HEK293 (cell line): ENCODE measurements around the gene NOXO1.
A peak's percentile ranks its signal among the peaks of the same experiment; 100 is the strongest.

ENCODE experiments used
- CTCF ChIA-PET: fragments of 350-600 bp; formaldehyde crosslinking; extraction: SDS; loops from one replicate; lab custom pipeline; 2021; ENCODE audit warnings: antibody characterized with exemption; lab: Yijun Ruan, JAX
- POLR2A ChIA-PET: fragments of 300-600 bp; formaldehyde crosslinking; extraction: SDS; loops from one replicate; lab custom pipeline; 2020; ENCODE audit warnings: antibody characterized with exemption, inconsistent platforms; lab: Yijun Ruan, JAX
- H3K27ac ChIP-seq: fragments of 200-500 bp; sonication (Bioruptor generic); 2 replicates; pipeline ENCODE4 v1.5.1; 2014; ENCODE audit warnings: low read depth, low read length, control low read depth, inconsistent platforms; ENCODE audit errors: extremely low read depth
- H3K36me3 ChIP-seq, 2 experiments: fragments of 200-500 bp in 1 of 2; sonication (Bioruptor generic) in 1 of 2; 1 replicate in 1 of 2; 2 replicates in 1 of 2; pipeline ENCODE4 v1.5.1; 2014 to 2017; ENCODE audit warnings: inconsistent platforms in 2 of 2, low read length in 2 of 2; ENCODE audit not compliant: control insufficient read depth in 2 of 2, insufficient read depth in 1 of 2
- H3K4me1 ChIP-seq: fragments of 200-500 bp; sonication (Bioruptor generic); 2 replicates; pipeline ENCODE4 v1.5.1; 2014; ENCODE audit warnings: mild to moderate bottlenecking, low read length, inconsistent platforms; ENCODE audit not compliant: control insufficient read depth, insufficient read depth
- H3K4me3 ChIP-seq: 2 replicates; pipeline ENCODE4 v1.5.1; 2011; ENCODE audit warnings: low read depth, mild to moderate bottlenecking, control low read depth, low read length, moderate library complexity
- H3K9me3 ChIP-seq: fragments of 200-500 bp; sonication (Bioruptor generic); 2 replicates; pipeline ENCODE4 v1.5.1; 2014; ENCODE audit warnings: low read depth, low read length, inconsistent platforms; ENCODE audit not compliant: control insufficient read depth, insufficient read depth
- BCL11B ChIP-seq: fragments of 450-650 bp; formaldehyde crosslinking; IDR thresholded peaks from 2 replicates; pipeline ENCODE4 v1.5.1; 2016; ENCODE audit warnings: low read depth, missing biosample characterization, missing genetic modification characterization
- EGR2 ChIP-seq: fragments of 450-650 bp; formaldehyde crosslinking; IDR thresholded peaks from 2 replicates; pipeline ENCODE4 v1.5.1; 2016; ENCODE audit warnings: low read depth, missing biosample characterization, missing genetic modification characterization
- IKZF3 ChIP-seq: fragments of 450-650 bp; IDR thresholded peaks from 2 replicates; pipeline ENCODE4 v1.5.0; 2018; ENCODE audit warnings: missing biosample characterization, mild to moderate bottlenecking, missing genetic modification characterization, moderate library complexity
- KLF8 ChIP-seq: fragments of 450-650 bp; formaldehyde crosslinking; IDR thresholded peaks from 2 replicates; pipeline ENCODE4 v1.5.1; 2016; ENCODE audit warnings: missing biosample characterization, missing genetic modification characterization
- SCRT1 ChIP-seq: fragments of 450-650 bp; formaldehyde crosslinking; IDR thresholded peaks from 2 replicates; pipeline ENCODE4 v1.5.1; 2016; ENCODE audit warnings: missing biosample characterization, missing genetic modification characterization, borderline replicate concordance
- SCRT2 ChIP-seq: fragments of 450-650 bp; formaldehyde crosslinking; IDR thresholded peaks from 2 replicates; pipeline ENCODE4 v1.5.1; 2016; ENCODE audit warnings: missing biosample characterization, missing genetic modification characterization
- SP2 ChIP-seq: fragments of 450-650 bp; formaldehyde crosslinking; IDR thresholded peaks from 2 replicates; pipeline ENCODE4 v1.5.1; 2016; ENCODE audit warnings: missing biosample characterization, missing genetic modification characterization
- SP3 ChIP-seq: fragments of 450-650 bp; formaldehyde crosslinking; IDR thresholded peaks from 2 replicates; pipeline ENCODE4 v1.5.1; 2016; ENCODE audit warnings: missing biosample characterization, missing genetic modification characterization
- ZBTB17 ChIP-seq: fragments of 450-650 bp; formaldehyde crosslinking; IDR thresholded peaks from 2 replicates; pipeline ENCODE4 v1.5.1; 2016; ENCODE audit warnings: missing biosample characterization, missing genetic modification characterization
- ZEB2 ChIP-seq: fragments of 450-650 bp; formaldehyde crosslinking; IDR thresholded peaks from 2 replicates; pipeline ENCODE4 v1.5.1; 2016; ENCODE audit warnings: missing biosample characterization, missing genetic modification characterization
- ZFHX2 ChIP-seq: fragments of 450-650 bp; formaldehyde crosslinking; conservative IDR thresholded peaks from 2 replicates; pipeline ENCODE4 v1.5.1; 2016; ENCODE audit warnings: missing biosample characterization, missing genetic modification characterization
- ZFP37 ChIP-seq: fragments of 450-650 bp; formaldehyde crosslinking; IDR thresholded peaks from 2 replicates; pipeline ENCODE4 v1.5.1; 2016; ENCODE audit warnings: missing biosample characterization, missing genetic modification characterization
- ZNF114 ChIP-seq: fragments of 450-650 bp; formaldehyde crosslinking; IDR thresholded peaks from 2 replicates; pipeline ENCODE4 v1.5.0; 2017; ENCODE audit warnings: missing biosample characterization, missing genetic modification characterization
- ZNF202 ChIP-seq: fragments of 450-650 bp; formaldehyde crosslinking; IDR thresholded peaks from 2 replicates; pipeline ENCODE4 v1.5.1; 2016; ENCODE audit warnings: missing biosample characterization, missing genetic modification characterization, borderline replicate concordance
- ZNF223 ChIP-seq: fragments of 450-650 bp; formaldehyde crosslinking; IDR thresholded peaks from 2 replicates; pipeline ENCODE4 v1.5.1; 2016; ENCODE audit warnings: missing biosample characterization, missing genetic modification characterization
- ZNF23 ChIP-seq: fragments of 450-650 bp; formaldehyde crosslinking; IDR thresholded peaks from 2 replicates; pipeline ENCODE4 v1.5.1; 2016; ENCODE audit warnings: missing biosample characterization, missing genetic modification characterization, borderline replicate concordance
- ZNF549 ChIP-seq: fragments of 450-650 bp; IDR thresholded peaks from 2 replicates; pipeline ENCODE4 v1.5.1; 2018; ENCODE audit warnings: missing biosample characterization, missing genetic modification characterization, mild to moderate bottlenecking, inconsistent platforms, moderate library complexity
- ZNF571 ChIP-seq: fragments of 450-650 bp; formaldehyde crosslinking; IDR thresholded peaks from 2 replicates; pipeline ENCODE4 v1.5.0; 2017; ENCODE audit warnings: missing biosample characterization, missing genetic modification characterization
- ZNF610 ChIP-seq: fragments of 450-650 bp; formaldehyde crosslinking; IDR thresholded peaks from 2 replicates; pipeline ENCODE4 v1.5.1; 2016; ENCODE audit warnings: missing biosample characterization, missing genetic modification characterization, borderline replicate concordance
- ZNF660 ChIP-seq: fragments of 450-650 bp; IDR thresholded peaks from 2 replicates; pipeline ENCODE4 v1.5.1; 2018; ENCODE audit warnings: missing biosample characterization, mild to moderate bottlenecking, missing genetic modification characterization
- ZNF747 ChIP-seq: fragments of 450-650 bp; formaldehyde crosslinking; IDR thresholded peaks from 2 replicates; pipeline ENCODE4 v1.5.1; 2016; ENCODE audit warnings: missing biosample characterization, missing genetic modification characterization
- ZNF777 ChIP-seq: fragments of 450-650 bp; formaldehyde crosslinking; IDR thresholded peaks from 2 replicates; pipeline ENCODE4 v1.5.1; 2017; ENCODE audit warnings: missing biosample characterization, missing genetic modification characterization, borderline replicate concordance
- ZNF830 ChIP-seq: fragments of 450-650 bp; IDR thresholded peaks from 2 replicates; pipeline ENCODE4 v1.5.0; 2018; ENCODE audit warnings: missing biosample characterization, missing genetic modification characterization, low read depth, mild to moderate bottlenecking, moderate library complexity
- ZSCAN16 ChIP-seq: fragments of 450-650 bp; formaldehyde crosslinking; IDR thresholded peaks from 2 replicates; pipeline ENCODE4 v1.5.1; 2016; ENCODE audit warnings: missing biosample characterization, missing genetic modification characterization
- TF ChIP-seq, protein P1 (sequence below): fragments of 450-650 bp; formaldehyde crosslinking; IDR thresholded peaks from 2 replicates; pipeline ENCODE4 v1.5.1; 2016; ENCODE audit warnings: missing biosample characterization, missing genetic modification characterization
- TF ChIP-seq, protein P2 (sequence below): fragments of 450-650 bp; formaldehyde crosslinking; IDR thresholded peaks from 2 replicates; pipeline ENCODE4 v1.5.1; 2016; ENCODE audit warnings: missing biosample characterization, missing genetic modification characterization
- TF ChIP-seq, protein P3 (sequence below): fragments of 450-650 bp; formaldehyde crosslinking; IDR thresholded peaks from 2 replicates; pipeline ENCODE4 v1.5.1; 2016; ENCODE audit warnings: missing biosample characterization, missing genetic modification characterization
- TF ChIP-seq, protein P4 (sequence below): fragments of 450-650 bp; formaldehyde crosslinking; IDR thresholded peaks from 2 replicates; pipeline ENCODE4 v1.5.1; 2016; ENCODE audit warnings: missing biosample characterization, missing genetic modification characterization

The NOXO1 gene

DNA sequence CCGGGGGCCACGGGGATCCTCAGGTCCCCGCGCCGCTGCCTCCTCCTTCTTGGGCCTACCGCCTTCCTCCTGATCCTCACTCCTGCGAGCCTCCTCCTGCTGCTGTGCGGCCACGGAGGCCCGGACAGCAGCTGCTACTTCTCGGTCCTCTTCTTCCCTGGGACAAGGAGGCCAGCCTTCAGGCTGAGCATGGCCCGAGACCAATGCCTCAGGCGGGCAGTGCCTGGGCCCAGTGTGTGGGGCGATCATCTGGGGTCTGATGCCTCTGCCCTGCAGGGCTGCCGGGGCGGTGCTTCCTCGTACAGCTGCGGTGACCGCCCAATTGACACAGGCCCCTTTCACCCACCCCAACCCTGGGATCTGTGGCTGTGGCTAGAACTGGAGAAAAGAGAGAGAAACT lies 19.8 kb upstream of the NOXO1 start:
- H3K9me3 ChIP-seq = no peaks in the 10 kb centered on the region
- H3K4me1 ChIP-seq = peaks cover 7% of the 10 kb centered on the region; the same call in 1 of the 2 replicates
- no peak overlapping the region for H3K27ac ChIP-seq
- peaks cover 0 to 81% of the 10 kb centered on the region in 2 experiments; a peak in 2 of 3 replicates for H3K36me3 ChIP-seq
- no peak overlapping the region for H3K4me3 ChIP-seq
- TF ChIP-seq ZFP37 (tag by site-specific recombination) (no peak), ZNF610 (tag by site-specific recombination) (no peak), ZNF549 (tag by site-specific recombination) (no peak), ZNF747 (no peak), SP2 (tag by site-specific recombination) (no peak), ZNF830 (tag by site-specific recombination) (no peak), ZNF202 (tag by site-specific recombination) (no peak), ZEB2 (no peak), ZNF23 (tag by site-specific recombination) (no peak), ZNF777 (tag by site-specific recombination) (no peak), IKZF3 (no peak), KLF8 (tag by site-specific recombination) (no peak), ZNF571 (tag by site-specific recombination) (no peak), BCL11B (tag by site-specific recombination) (no peak), ZNF660 (tag by site-specific recombination) (no peak), ZNF114 (tag by site-specific recombination) (no peak), SCRT2 (tag by site-specific recombination) (no peak), ZSCAN16 (tag by site-specific recombination) (no peak)
- TF ChIP-seq, protein P1, sequence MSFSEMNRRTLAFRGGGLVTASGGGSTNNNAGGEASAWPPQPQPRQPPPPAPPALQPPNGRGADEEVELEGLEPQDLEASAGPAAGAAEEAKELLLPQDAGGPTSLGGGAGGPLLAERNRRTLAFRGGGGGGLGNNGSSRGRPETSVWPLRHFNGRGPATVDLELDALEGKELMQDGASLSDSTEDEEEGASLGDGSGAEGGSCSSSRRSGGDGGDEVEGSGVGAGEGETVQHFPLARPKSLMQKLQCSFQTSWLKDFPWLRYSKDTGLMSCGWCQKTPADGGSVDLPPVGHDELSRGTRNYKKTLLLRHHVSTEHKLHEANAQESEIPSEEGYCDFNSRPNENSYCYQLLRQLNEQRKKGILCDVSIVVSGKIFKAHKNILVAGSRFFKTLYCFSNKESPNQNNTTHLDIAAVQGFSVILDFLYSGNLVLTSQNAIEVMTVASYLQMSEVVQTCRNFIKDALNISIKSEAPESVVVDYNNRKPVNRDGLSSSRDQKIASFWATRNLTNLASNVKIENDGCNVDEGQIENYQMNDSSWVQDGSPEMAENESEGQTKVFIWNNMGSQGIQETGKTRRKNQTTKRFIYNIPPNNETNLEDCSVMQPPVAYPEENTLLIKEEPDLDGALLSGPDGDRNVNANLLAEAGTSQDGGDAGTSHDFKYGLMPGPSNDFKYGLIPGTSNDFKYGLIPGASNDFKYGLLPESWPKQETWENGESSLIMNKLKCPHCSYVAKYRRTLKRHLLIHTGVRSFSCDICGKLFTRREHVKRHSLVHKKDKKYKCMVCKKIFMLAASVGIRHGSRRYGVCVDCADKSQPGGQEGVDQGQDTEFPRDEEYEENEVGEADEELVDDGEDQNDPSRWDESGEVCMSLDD = no peak
- TF ChIP-seq, protein P2, sequence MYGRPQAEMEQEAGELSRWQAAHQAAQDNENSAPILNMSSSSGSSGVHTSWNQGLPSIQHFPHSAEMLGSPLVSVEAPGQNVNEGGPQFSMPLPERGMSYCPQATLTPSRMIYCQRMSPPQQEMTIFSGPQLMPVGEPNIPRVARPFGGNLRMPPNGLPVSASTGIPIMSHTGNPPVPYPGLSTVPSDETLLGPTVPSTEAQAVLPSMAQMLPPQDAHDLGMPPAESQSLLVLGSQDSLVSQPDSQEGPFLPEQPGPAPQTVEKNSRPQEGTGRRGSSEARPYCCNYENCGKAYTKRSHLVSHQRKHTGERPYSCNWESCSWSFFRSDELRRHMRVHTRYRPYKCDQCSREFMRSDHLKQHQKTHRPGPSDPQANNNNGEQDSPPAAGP = no peak
- ChIA-PET POLR2A (interaction anchor here (0.6 to 0.8 kb wide), 2 partner anchors 9 to 154 kb away, joined by 3 to 4 read pairs; partner anchors contain the start of gene TRAF7), CTCF (interaction anchor here (0.6 to 0.9 kb wide), 3 partner anchors 41 to 139 kb away, joined by 3 to 4 read pairs (median 3); partner anchors contain the start of gene NDUFB10)

DNA sequence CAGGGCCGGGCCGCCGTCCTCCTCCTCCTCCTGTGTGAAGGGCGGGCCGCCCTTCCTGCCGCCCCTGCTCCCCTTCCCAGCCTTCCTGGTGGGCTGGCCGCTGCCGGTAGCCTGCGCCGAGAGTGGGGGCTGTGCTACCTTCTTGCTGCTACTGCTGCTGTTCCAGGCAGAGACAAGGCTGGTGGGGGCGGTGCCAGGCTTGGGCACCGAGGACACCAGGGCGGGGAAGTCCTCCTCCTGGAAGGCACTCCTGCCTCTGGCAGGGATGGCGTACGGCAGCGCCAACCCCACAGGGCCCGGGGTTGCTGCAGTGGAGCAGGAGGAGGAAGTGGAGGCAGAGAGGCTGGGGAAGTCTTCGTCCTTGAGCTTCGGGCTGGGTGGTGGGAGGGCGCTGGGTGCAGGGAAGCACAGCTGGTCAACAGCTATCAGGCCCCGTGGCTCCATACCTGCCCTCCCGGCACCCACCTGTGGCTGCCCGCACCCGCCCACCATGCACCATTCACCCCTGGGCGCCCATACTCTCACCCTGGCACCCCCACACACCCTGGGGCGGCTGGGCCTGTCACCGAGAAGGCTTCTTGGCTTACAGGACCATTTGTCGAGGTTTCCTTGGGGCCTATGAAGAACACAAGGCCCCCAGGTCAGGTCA lies 18.7 kb upstream of the NOXO1 start:
- Histone ChIP-seq H3K27ac (no peak overlapping the region), H3K4me1 (peaks cover 5% of the 10 kb centered on the region; the same call in 1 of the 2 replicates), H3K9me3 (no peaks in the 10 kb centered on the region), H3K36me3 (peaks cover 0 to 76% of the 10 kb centered on the region in 2 experiments; a peak in 2 of 3 replicates), H3K4me3 (no peak overlapping the region)
- TF ChIP-seq SCRT1 (tag by site-specific recombination) (peak; percentile 59; the same call in 1 of the 2 replicates), ZNF223 (no peak), SP3 (no peak), EGR2 (tag by site-specific recombination) (peak; percentile 23; the same call in 1 of the 2 replicates), ZFHX2 (tag by site-specific recombination) (0 out of 2 replicates have a peak, but pooled peaks have one; percentile 9), SP2 (tag by site-specific recombination) (peak; percentile 41), ZBTB17 (tag by site-specific recombination) (no peak), SCRT2 (tag by site-specific recombination) (peak; percentile 83)
- TF ChIP-seq, protein P3, sequence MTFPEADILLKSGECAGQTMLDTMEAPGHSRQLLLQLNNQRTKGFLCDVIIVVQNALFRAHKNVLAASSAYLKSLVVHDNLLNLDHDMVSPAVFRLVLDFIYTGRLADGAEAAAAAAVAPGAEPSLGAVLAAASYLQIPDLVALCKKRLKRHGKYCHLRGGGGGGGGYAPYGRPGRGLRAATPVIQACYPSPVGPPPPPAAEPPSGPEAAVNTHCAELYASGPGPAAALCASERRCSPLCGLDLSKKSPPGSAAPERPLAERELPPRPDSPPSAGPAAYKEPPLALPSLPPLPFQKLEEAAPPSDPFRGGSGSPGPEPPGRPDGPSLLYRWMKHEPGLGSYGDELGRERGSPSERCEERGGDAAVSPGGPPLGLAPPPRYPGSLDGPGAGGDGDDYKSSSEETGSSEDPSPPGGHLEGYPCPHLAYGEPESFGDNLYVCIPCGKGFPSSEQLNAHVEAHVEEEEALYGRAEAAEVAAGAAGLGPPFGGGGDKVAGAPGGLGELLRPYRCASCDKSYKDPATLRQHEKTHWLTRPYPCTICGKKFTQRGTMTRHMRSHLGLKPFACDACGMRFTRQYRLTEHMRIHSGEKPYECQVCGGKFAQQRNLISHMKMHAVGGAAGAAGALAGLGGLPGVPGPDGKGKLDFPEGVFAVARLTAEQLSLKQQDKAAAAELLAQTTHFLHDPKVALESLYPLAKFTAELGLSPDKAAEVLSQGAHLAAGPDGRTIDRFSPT = peak; percentile 51; the same call in 1 of the 2 replicates
- TF ChIP-seq, protein P4, sequence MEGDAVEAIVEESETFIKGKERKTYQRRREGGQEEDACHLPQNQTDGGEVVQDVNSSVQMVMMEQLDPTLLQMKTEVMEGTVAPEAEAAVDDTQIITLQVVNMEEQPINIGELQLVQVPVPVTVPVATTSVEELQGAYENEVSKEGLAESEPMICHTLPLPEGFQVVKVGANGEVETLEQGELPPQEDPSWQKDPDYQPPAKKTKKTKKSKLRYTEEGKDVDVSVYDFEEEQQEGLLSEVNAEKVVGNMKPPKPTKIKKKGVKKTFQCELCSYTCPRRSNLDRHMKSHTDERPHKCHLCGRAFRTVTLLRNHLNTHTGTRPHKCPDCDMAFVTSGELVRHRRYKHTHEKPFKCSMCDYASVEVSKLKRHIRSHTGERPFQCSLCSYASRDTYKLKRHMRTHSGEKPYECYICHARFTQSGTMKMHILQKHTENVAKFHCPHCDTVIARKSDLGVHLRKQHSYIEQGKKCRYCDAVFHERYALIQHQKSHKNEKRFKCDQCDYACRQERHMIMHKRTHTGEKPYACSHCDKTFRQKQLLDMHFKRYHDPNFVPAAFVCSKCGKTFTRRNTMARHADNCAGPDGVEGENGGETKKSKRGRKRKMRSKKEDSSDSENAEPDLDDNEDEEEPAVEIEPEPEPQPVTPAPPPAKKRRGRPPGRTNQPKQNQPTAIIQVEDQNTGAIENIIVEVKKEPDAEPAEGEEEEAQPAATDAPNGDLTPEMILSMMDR (tag by site-specific recombination) = no peak
- ChIA-PET CTCF (no interaction called here), POLR2A (interaction anchor here (0.6 to 1.2 kb wide), 3 partner anchors 7 to 155 kb away, joined by 3 to 4 read pairs (median 3); partner anchors contain the start of gene TRAF7)
